AG20443 (cell line): Measurements from ENCODE around the gene PLEKHH2.
"Not testable (repeated sequence)": the region's sequence is repeated elsewhere in the genome, so short reads cannot be mapped to it uniquely, and the experiment has no call there.

Experiments used
- DNase-seq: peaks from one replicate; pipeline ENCODE4 v3.0.0; 2012; ENCODE audit warnings: low spot score, mixed read lengths

PLEKHH2 gene

GRCh38 chr2:43636621-43637020, 439 bp upstream of the PLEKHH2 start:
- no peak for DNase-seq

- DNase-seq: no peak
Observed at GRCh38 chr2:43642363-43642762, 5.3 kb downstream of the PLEKHH2 start.

- no peak for DNase-seq
Observed at GRCh38 chr2:43643680-43644079, 6.6 kb downstream of the PLEKHH2 start.

- DNase-seq: peak; percentile 24
Observed at GRCh38 chr2:43648994-43649701, 12.1 kb downstream of the PLEKHH2 start.

GRCh38 chr2:43653506-43653905, 16.4 kb downstream of the PLEKHH2 start:
- DNase-seq: no peak

- DNase-seq: no peak
Observed at GRCh38 chr2:43657241-43657640, 20.2 kb downstream of the PLEKHH2 start.

GRCh38 chr2:43675646-43676321, 38.7 kb downstream of the PLEKHH2 start:
- no peak for DNase-seq

- DNase-seq: peak; percentile 84
Observed at GRCh38 chr2:43676322-43677050, 39.4 kb downstream of the PLEKHH2 start, which contains the start of gene C1GALT1C1L. Gene C1GALT1C1L (minus strand): TSS chr2:43676429. CDS start chr2:43676322, 107 bp downstream.

GRCh38 chr2:43677783-43678182, 40.7 kb downstream of the PLEKHH2 start:
- DNase-seq: not testable (repeated sequence)

- no peak for DNase-seq
Observed at GRCh38 chr2:43685357-43685756, 48.3 kb downstream of the PLEKHH2 start.

- DNase-seq: no peak
Observed at GRCh38 chr2:43689999-43690398, 52.9 kb downstream of the PLEKHH2 start.

GRCh38 chr2:43692428-43692994, 55.5 kb downstream of the PLEKHH2 start:
- no peak for DNase-seq

GRCh38 chr2:43698140-43698539, 61.1 kb downstream of the PLEKHH2 start:
- not testable (repeated sequence) for DNase-seq

- no peak for DNase-seq
Observed at GRCh38 chr2:43699761-43700160, 62.7 kb downstream of the PLEKHH2 start.

- no peak for DNase-seq
Observed at GRCh38 chr2:43701111-43701510, 64.1 kb downstream of the PLEKHH2 start.

GRCh38 chr2:43707255-43708015, 70.4 kb downstream of the PLEKHH2 start:
- DNase-seq: peak; percentile 92

- DNase-seq: no peak
Observed at GRCh38 chr2:43708178-43708577, 71.1 kb downstream of the PLEKHH2 start.

GRCh38 chr2:43708891-43709290, 71.8 kb downstream of the PLEKHH2 start:
- no peak for DNase-seq

GRCh38 chr2:43710866-43711265, 73.8 kb downstream of the PLEKHH2 start:
- no peak for DNase-seq

- peak; percentile 13 for DNase-seq
Observed at GRCh38 chr2:43714164-43714563, 77.1 kb downstream of the PLEKHH2 start.

GRCh38 chr2:43715300-43716098, 78.4 kb downstream of the PLEKHH2 start:
- DNase-seq: no peak
